SU-DHL-6 (cell line): Measurements from ENCODE around the gene ANKRD29.
"Not testable (repeated sequence)": the region's sequence is repeated elsewhere in the genome, so short reads cannot be mapped to it uniquely, and the experiment has no call there.

ENCODE experiments used
- H2AFZ ChIP-seq: fragments of 200-600 bp; sonication (generic); 2 replicates; pipeline ENCODE4 v1.6.1; 2014; ENCODE audit warnings: low read depth, mild to moderate bottlenecking, moderate library complexity, mixed read lengths, antibody characterized with exemption, low read length; ENCODE audit not compliant: severe bottlenecking
- H3F3A ChIP-seq: fragments of 200-600 bp; shearing (Covaris generic); 2 replicates; pipeline ENCODE4 v1.6.0; 2016; ENCODE audit warnings: antibody characterized with exemption, mild to moderate bottlenecking; ENCODE audit not compliant: insufficient read depth
- H3K27ac ChIP-seq: fragments of 200-600 bp; sonication (generic); 2 replicates; pipeline ENCODE4 v1.5.1; 2016; ENCODE audit warnings: low read depth, mild to moderate bottlenecking, low read length, moderate library complexity, mixed read lengths
- H3K27me3 ChIP-seq: fragments of 200-600 bp; sonication (generic), shearing (Covaris generic); 2 replicates; pipeline ENCODE4 v1.6.0; 2014; ENCODE audit warnings: mild to moderate bottlenecking, low read length
- H3K36me3 ChIP-seq: fragments of 200-600 bp; sonication (generic); 2 replicates; pipeline ENCODE4 v1.6.1; 2014; ENCODE audit warnings: mild to moderate bottlenecking, low read length, mixed read lengths
- H3K4me2 ChIP-seq: fragments of 300-600, 200-600 bp; shearing (Covaris generic), sonication (generic); 2 replicates; pipeline ENCODE4 v1.6.0; 2014; ENCODE audit warnings: low read length, low read depth, mild to moderate bottlenecking; ENCODE audit not compliant: poor library complexity, severe bottlenecking
- H3K4me3 ChIP-seq: fragments of 200-600 bp; sonication (generic); 2 replicates; pipeline ENCODE4 v1.5.1; 2014; ENCODE audit warnings: antibody characterized with exemption, low read length, mild to moderate bottlenecking, mixed read lengths; ENCODE audit not compliant: insufficient read depth, poor library complexity, severe bottlenecking
- H3K79me2 ChIP-seq: fragments of 200-600 bp; sonication (generic); 2 replicates; pipeline ENCODE4 v1.6.1; 2014; ENCODE audit warnings: mild to moderate bottlenecking, low read length, moderate library complexity; ENCODE audit not compliant: insufficient read depth
- H3K9ac ChIP-seq: fragments of 200-600 bp; sonication (generic); 2 replicates; pipeline ENCODE4 v1.7.0; 2014; ENCODE audit warnings: mild to moderate bottlenecking, low read length
- H3K9me2 ChIP-seq: fragments of 200-600 bp; sonication (generic); replicated peaks from 2 replicates; pipeline ENCODE4 v1.6.1; 2014; ENCODE audit warnings: low read length; ENCODE audit not compliant: insufficient read depth
- H3K9me3 ChIP-seq: fragments of 200-600 bp; sonication (generic); 2 replicates; pipeline ENCODE4 v1.6.1; 2014; ENCODE audit warnings: low read length, mixed read lengths; ENCODE audit not compliant: insufficient read depth
- H4K20me1 ChIP-seq: fragments of 200-600 bp; sonication (generic); 2 replicates; pipeline ENCODE4 v1.6.1; 2014; ENCODE audit warnings: low read depth, mild to moderate bottlenecking, antibody characterized with exemption, low read length, moderate library complexity, mixed read lengths
- CTCF ChIP-seq: fragments of 200-600 bp; sonication (generic); IDR thresholded peaks from one replicate; pipeline ENCODE4 v1.5.1; 2017; ENCODE audit warnings: antibody characterized with exemption, mild to moderate bottlenecking, low read length, moderate library complexity; ENCODE audit not compliant: insufficient read depth, poor library complexity, severe bottlenecking
- EZH2phosphoT487 ChIP-seq: fragments of 200-600 bp; sonication (generic), shearing (Covaris generic); conservative IDR thresholded peaks from 2 replicates; pipeline ENCODE4 v1.6.1; 2018; ENCODE audit warnings: mild to moderate bottlenecking, antibody characterized with exemption, low read length, moderate library complexity, mixed read lengths

ANKRD29 gene

GRCh38 chr18:23580677-23581367, 81.9 kb downstream of the ANKRD29 start:
- no peaks in the 10 kb centered on the region for H3K27me3 ChIP-seq
- H3K9me2 ChIP-seq, result no peaks in the 10 kb centered on the region
- no peaks in the 10 kb centered on the region for H3F3A ChIP-seq
- H3K4me2 ChIP-seq, result no peak overlapping the region
- H2AFZ ChIP-seq, result no peak overlapping the region
- no peaks in the 10 kb centered on the region for H3K36me3 ChIP-seq
- no peaks in the 10 kb centered on the region for H4K20me1 ChIP-seq
- H3K9ac ChIP-seq, result no peak overlapping the region
- H3K79me2 ChIP-seq, result peaks cover 67% of the 10 kb centered on the region
- no peak overlapping the region for H3K4me3 ChIP-seq
- H3K27ac ChIP-seq, result no peak overlapping the region
- TF ChIP-seq EZH2phosphoT487, result no peak
- TF ChIP-seq CTCF, result no peak
- no peaks in the 10 kb centered on the region for H3K9me3 ChIP-seq

- H2AFZ ChIP-seq, result no peak overlapping the region
- H3K4me3 ChIP-seq, result no peak overlapping the region
- H3K79me2 ChIP-seq, result peaks cover 54% of the 10 kb centered on the region
- H3K9me2 ChIP-seq, result no peaks in the 10 kb centered on the region
- no peak overlapping the region for H3K9ac ChIP-seq
- no peaks in the 10 kb centered on the region for H3K36me3 ChIP-seq
- no peaks in the 10 kb centered on the region for H3F3A ChIP-seq
- H3K9me3 ChIP-seq, result no peaks in the 10 kb centered on the region
- H3K27ac ChIP-seq, result no peak overlapping the region
- TF ChIP-seq CTCF (no peak), EZH2phosphoT487 (no peak)
- no peaks in the 10 kb centered on the region for H3K27me3 ChIP-seq
- no peak overlapping the region for H3K4me2 ChIP-seq
- no peaks in the 10 kb centered on the region for H4K20me1 ChIP-seq
These were observed 83.6 kb downstream of the ANKRD29 start for GRCh38 chr18:23578891-23579653.

- H3K9me3 ChIP-seq, result no peaks in the 10 kb centered on the region
- peaks cover 47% of the 10 kb centered on the region for H3K79me2 ChIP-seq
- H2AFZ ChIP-seq, result no peak overlapping the region
- TF ChIP-seq EZH2phosphoT487, result no peak
- TF ChIP-seq CTCF, result no peak
- no peaks in the 10 kb centered on the region for H3K27me3 ChIP-seq
- no peaks in the 10 kb centered on the region for H3K9me2 ChIP-seq
- no peaks in the 10 kb centered on the region for H4K20me1 ChIP-seq
- no peak overlapping the region for H3K27ac ChIP-seq
- no peaks in the 10 kb centered on the region for H3K36me3 ChIP-seq
- no peak overlapping the region for H3K4me3 ChIP-seq
- H3F3A ChIP-seq, result no peaks in the 10 kb centered on the region
- no peak overlapping the region for H3K4me2 ChIP-seq
- no peak overlapping the region for H3K9ac ChIP-seq
These were observed 84.5 kb downstream of the ANKRD29 start for GRCh38 chr18:23578067-23578701.

- H3K9me2 ChIP-seq, H4K20me1 ChIP-seq, H3K27ac ChIP-seq, H3K4me2 ChIP-seq, H3F3A ChIP-seq, H3K9ac ChIP-seq, H3K36me3 ChIP-seq, H3K4me3 ChIP-seq, H3K9me3 ChIP-seq, H3K27me3 ChIP-seq, H2AFZ ChIP-seq: not testable (repeated sequence)
- H3K79me2 ChIP-seq, result peaks cover 43% of the 10 kb centered on the region
These were observed 85.2 kb downstream of the ANKRD29 start for GRCh38 chr18:23577521-23577920.
